ENCODE measurements around the gene TFDP1.

TFDP1 gene

GRCh38 chr13:113595131-113595530 is 10.6 kb downstream of the TFDP1 start:
- Histone ChIP-seq H2AFZ (ENCODE audit: low read length) (no peak overlapping the region), H3K23ac (ENCODE audit: low read depth, low read length, poor library complexity) (no peak overlapping the region), H3K14ac (ENCODE audit: low read length) (no peak overlapping the region), H3K27ac (replicated peaks; ENCODE audit: low read length) (no peak overlapping the region), H2BK15ac (ENCODE audit: low read length) (no peak overlapping the region), H2BK5ac (ENCODE audit: low read length) (no peak overlapping the region), H2BK120ac (ENCODE audit: low read depth, low read length) (no peak overlapping the region), H3K36me3 (replicated peaks in 1 of 2; ENCODE audit: control insufficient read depth in 2 of 2, insufficient read depth in 2 of 2, low read length in 2 of 2) (peaks cover 45 to 86% of the 10 kb centered on the region in 2 donors), H3K4ac (ENCODE audit: low read length) (no peak overlapping the region), H3K9ac (ENCODE audit: low read depth, low read length, poor library complexity) (no peak overlapping the region), H3K18ac (ENCODE audit: low read length) (no peak overlapping the region), H3K4me2 (ENCODE audit: insufficient read depth, low read length, poor library complexity, severe bottlenecking) (no peak overlapping the region), H4K8ac (ENCODE audit: low read depth, low read length) (no peak overlapping the region), H3K9me3 (replicated peaks in 1 of 2; ENCODE audit: control insufficient read depth in 2 of 2, insufficient read depth in 1 of 2, low read depth in 1 of 2, low read length in 2 of 2) (peaks cover 12 to 59% of the 10 kb centered on the region in 2 donors), H4K91ac (ENCODE audit: low read depth, low read length, poor library complexity) (no peak overlapping the region), H3K4me1 (ENCODE audit: control insufficient read depth in 2 of 2, insufficient read depth in 1 of 2, low read depth in 1 of 2, low read length in 2 of 2) (no peaks in the 10 kb centered on the region), H3K27me3 (ENCODE audit: control insufficient read depth in 3 of 3, insufficient read depth in 3 of 3, low read depth in 1 of 3, low read length in 3 of 3) (no peaks in the 10 kb centered on the region), H2BK12ac (ENCODE audit: low read length) (no peak overlapping the region), H2AK5ac (ENCODE audit: low read depth, low read length) (no peak overlapping the region), H3K4me3 (ENCODE audit: low read length in 2 of 2) (no peak overlapping the region), H3K79me1 (ENCODE audit: low read depth, low read length) (peaks cover 26% of the 10 kb centered on the region)
- DNase-seq (ENCODE audit: low spot score), result no peak
- no CpG with 5 or more reads among the region's 8 CpGs for WGBS, 2 donors (ENCODE audit: extremely low coverage in 2 of 2, insufficient read length in 2 of 2, insufficient replicate concordance in 1 of 2)

GRCh38 chr13:113596321-113597200 is 12.0 kb downstream of the TFDP1 start:
- H2BK5ac ChIP-seq (ENCODE audit: low read length), result no peak overlapping the region
- H4K91ac ChIP-seq (ENCODE audit: low read depth, low read length, poor library complexity), result no peak overlapping the region
- no peak overlapping the region for H2AK5ac ChIP-seq (ENCODE audit: low read depth, low read length)
- H3K18ac ChIP-seq (ENCODE audit: low read length), result no peak overlapping the region
- H2BK120ac ChIP-seq (ENCODE audit: low read depth, low read length), result no peak overlapping the region
- peaks cover 12 to 63% of the 10 kb centered on the region in 2 donors for H3K9me3 ChIP-seq (replicated peaks in 1 of 2; ENCODE audit: control insufficient read depth in 2 of 2, insufficient read depth in 1 of 2, low read depth in 1 of 2, low read length in 2 of 2)
- no peak overlapping the region for H3K4me2 ChIP-seq (ENCODE audit: insufficient read depth, low read length, poor library complexity, severe bottlenecking)
- no peak overlapping the region for H3K23ac ChIP-seq (ENCODE audit: low read depth, low read length, poor library complexity)
- no peak overlapping the region for H3K27ac ChIP-seq (replicated peaks; ENCODE audit: low read length)
- H3K4me1 ChIP-seq (ENCODE audit: control insufficient read depth in 2 of 2, insufficient read depth in 1 of 2, low read depth in 1 of 2, low read length in 2 of 2), result no peaks in the 10 kb centered on the region
- no CpG with 5 or more reads among the region's 27 CpGs for WGBS, 2 donors (ENCODE audit: extremely low coverage in 2 of 2, insufficient read length in 2 of 2, insufficient replicate concordance in 1 of 2)
- H3K79me1 ChIP-seq (ENCODE audit: low read depth, low read length), result peaks cover 27% of the 10 kb centered on the region
- peaks cover 44 to 92% of the 10 kb centered on the region in 2 donors for H3K36me3 ChIP-seq (replicated peaks in 1 of 2; ENCODE audit: control insufficient read depth in 2 of 2, insufficient read depth in 2 of 2, low read length in 2 of 2)
- no peak overlapping the region for H2BK15ac ChIP-seq (ENCODE audit: low read length)
- H3K4me3 ChIP-seq (ENCODE audit: low read length in 2 of 2), result no peak overlapping the region
- no peak overlapping the region for H2AFZ ChIP-seq (ENCODE audit: low read length)
- H4K8ac ChIP-seq (ENCODE audit: low read depth, low read length), result no peak overlapping the region
- no peaks in the 10 kb centered on the region for H3K27me3 ChIP-seq (ENCODE audit: control insufficient read depth in 3 of 3, insufficient read depth in 3 of 3, low read depth in 1 of 3, low read length in 3 of 3)
- no peak overlapping the region for H3K9ac ChIP-seq (ENCODE audit: low read depth, low read length, poor library complexity)
- H3K4ac ChIP-seq (ENCODE audit: low read length), result no peak overlapping the region
- H3K14ac ChIP-seq (ENCODE audit: low read length), result no peak overlapping the region
- no peak overlapping the region for H2BK12ac ChIP-seq (ENCODE audit: low read length)
- DNase-seq (ENCODE audit: low spot score), result no peak

GRCh38 chr13:113597391-113598080 is 13.0 kb downstream of the TFDP1 start:
- H3K4me2 ChIP-seq (ENCODE audit: insufficient read depth, low read length, poor library complexity, severe bottlenecking), result no peak overlapping the region
- no peak overlapping the region for H2AK5ac ChIP-seq (ENCODE audit: low read depth, low read length)
- H3K9ac ChIP-seq (ENCODE audit: low read depth, low read length, poor library complexity), result no peak overlapping the region
- no peak overlapping the region for H4K8ac ChIP-seq (ENCODE audit: low read depth, low read length)
- H2BK15ac ChIP-seq (ENCODE audit: low read length), result no peak overlapping the region
- H3K14ac ChIP-seq (ENCODE audit: low read length), result no peak overlapping the region
- H3K9me3 ChIP-seq (replicated peaks in 1 of 2; ENCODE audit: control insufficient read depth in 2 of 2, insufficient read depth in 1 of 2, low read depth in 1 of 2, low read length in 2 of 2), result peaks cover 10 to 59% of the 10 kb centered on the region in 2 donors
- no peak overlapping the region for H3K23ac ChIP-seq (ENCODE audit: low read depth, low read length, poor library complexity)
- no peak overlapping the region for H2BK120ac ChIP-seq (ENCODE audit: low read depth, low read length)
- no peak overlapping the region for H3K27ac ChIP-seq (replicated peaks; ENCODE audit: low read length)
- H2BK5ac ChIP-seq (ENCODE audit: low read length), result no peak overlapping the region
- H3K4me1 ChIP-seq (ENCODE audit: control insufficient read depth in 2 of 2, insufficient read depth in 1 of 2, low read depth in 1 of 2, low read length in 2 of 2), result peaks cover 0 to 7% of the 10 kb centered on the region in 2 donors
- H2AFZ ChIP-seq (ENCODE audit: low read length), result no peak overlapping the region
- H3K79me1 ChIP-seq (ENCODE audit: low read depth, low read length), result peaks cover 31% of the 10 kb centered on the region
- H3K18ac ChIP-seq (ENCODE audit: low read length), result no peak overlapping the region
- peaks cover 39 to 86% of the 10 kb centered on the region in 2 donors for H3K36me3 ChIP-seq (replicated peaks in 1 of 2; ENCODE audit: control insufficient read depth in 2 of 2, insufficient read depth in 2 of 2, low read length in 2 of 2)
- H2BK12ac ChIP-seq (ENCODE audit: low read length), result no peak overlapping the region
- H4K91ac ChIP-seq (ENCODE audit: low read depth, low read length, poor library complexity), result no peak overlapping the region
- DNase-seq (ENCODE audit: low spot score), result no peak
- no peak overlapping the region for H3K4ac ChIP-seq (ENCODE audit: low read length)
- no peaks in the 10 kb centered on the region for H3K27me3 ChIP-seq (ENCODE audit: control insufficient read depth in 3 of 3, insufficient read depth in 3 of 3, low read depth in 1 of 3, low read length in 3 of 3)
- no CpG with 5 or more reads among the region's 24 CpGs for WGBS, 2 donors (ENCODE audit: extremely low coverage in 2 of 2, insufficient read length in 2 of 2, insufficient replicate concordance in 1 of 2)
- H3K4me3 ChIP-seq (ENCODE audit: low read length in 2 of 2), result no peak overlapping the region

GRCh38 chr13:113598081-113598410 is 13.5 kb downstream of the TFDP1 start:
- Histone ChIP-seq H3K18ac (ENCODE audit: low read length) (no peak overlapping the region), H3K36me3 (replicated peaks in 1 of 2; ENCODE audit: control insufficient read depth in 2 of 2, insufficient read depth in 2 of 2, low read length in 2 of 2) (peaks cover 37 to 86% of the 10 kb centered on the region in 2 donors), H3K23ac (ENCODE audit: low read depth, low read length, poor library complexity) (no peak overlapping the region), H3K4me3 (ENCODE audit: low read length in 2 of 2) (no peak overlapping the region), H3K9ac (ENCODE audit: low read depth, low read length, poor library complexity) (no peak overlapping the region), H3K27me3 (ENCODE audit: control insufficient read depth in 3 of 3, insufficient read depth in 3 of 3, low read depth in 1 of 3, low read length in 3 of 3) (no peaks in the 10 kb centered on the region), H3K9me3 (replicated peaks in 1 of 2; ENCODE audit: control insufficient read depth in 2 of 2, insufficient read depth in 1 of 2, low read depth in 1 of 2, low read length in 2 of 2) (peaks cover 10 to 58% of the 10 kb centered on the region in 2 donors), H3K27ac (replicated peaks; ENCODE audit: low read length) (no peak overlapping the region), H3K79me1 (ENCODE audit: low read depth, low read length) (peaks cover 30% of the 10 kb centered on the region), H2BK120ac (ENCODE audit: low read depth, low read length) (no peak overlapping the region), H2BK15ac (ENCODE audit: low read length) (no peak overlapping the region), H3K4me1 (ENCODE audit: control insufficient read depth in 2 of 2, insufficient read depth in 1 of 2, low read depth in 1 of 2, low read length in 2 of 2) (peaks cover 0 to 8% of the 10 kb centered on the region in 2 donors), H2AK5ac (ENCODE audit: low read depth, low read length) (no peak overlapping the region), H2AFZ (ENCODE audit: low read length) (no peak overlapping the region), H2BK12ac (ENCODE audit: low read length) (no peak overlapping the region), H3K4me2 (ENCODE audit: insufficient read depth, low read length, poor library complexity, severe bottlenecking) (no peak overlapping the region), H4K8ac (ENCODE audit: low read depth, low read length) (no peak overlapping the region), H3K14ac (ENCODE audit: low read length) (no peak overlapping the region), H3K4ac (ENCODE audit: low read length) (no peak overlapping the region), H4K91ac (ENCODE audit: low read depth, low read length, poor library complexity) (no peak overlapping the region), H2BK5ac (ENCODE audit: low read length) (no peak overlapping the region)
- no CpG with 5 or more reads among the region's 5 CpGs for whole genome bisulfite sequencing, 2 donors (ENCODE audit: extremely low coverage in 2 of 2, insufficient read length in 2 of 2, insufficient replicate concordance in 1 of 2)
- no peak for DNase-seq (ENCODE audit: low spot score)

Measured in neuronal stem cell (in vitro differentiated cells).